ENCODE measurements around the gene ADAT3.

ADAT3 gene

DNA sequence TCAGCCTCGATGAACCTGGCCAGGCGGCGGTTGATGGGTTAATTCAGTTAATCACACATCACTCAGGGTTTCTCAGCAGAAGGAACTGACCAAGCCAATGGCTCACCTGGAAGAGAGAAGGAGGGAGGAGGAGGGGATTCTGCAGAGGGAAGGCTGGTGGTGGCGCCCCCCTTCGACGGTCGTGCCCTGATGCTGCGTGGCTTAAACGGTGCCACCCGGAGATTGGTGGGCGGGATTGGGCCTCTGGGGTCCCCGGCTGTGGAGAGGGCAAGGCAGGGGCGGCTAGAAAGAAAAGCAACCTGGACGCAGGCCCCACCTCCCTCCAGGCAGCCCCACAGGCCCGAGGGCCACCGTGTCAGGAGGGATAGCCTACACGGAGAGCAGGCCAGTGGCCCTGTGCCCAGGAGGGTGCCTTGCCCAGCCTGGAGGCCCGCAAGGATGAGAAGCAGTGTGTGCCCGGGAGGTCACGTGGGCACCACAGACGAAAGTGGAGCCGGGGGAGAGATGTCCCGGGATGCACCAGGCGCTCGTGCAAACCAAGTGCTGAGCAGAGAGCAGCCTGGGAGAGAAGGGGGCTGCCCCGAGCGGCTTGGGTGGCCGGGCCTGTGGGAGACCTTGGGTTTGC lies 51.8 kb downstream of the ADAT3 start:
- DNase-seq (ENCODE audit: low read depth in 2 of 2) = no peak

DNA sequence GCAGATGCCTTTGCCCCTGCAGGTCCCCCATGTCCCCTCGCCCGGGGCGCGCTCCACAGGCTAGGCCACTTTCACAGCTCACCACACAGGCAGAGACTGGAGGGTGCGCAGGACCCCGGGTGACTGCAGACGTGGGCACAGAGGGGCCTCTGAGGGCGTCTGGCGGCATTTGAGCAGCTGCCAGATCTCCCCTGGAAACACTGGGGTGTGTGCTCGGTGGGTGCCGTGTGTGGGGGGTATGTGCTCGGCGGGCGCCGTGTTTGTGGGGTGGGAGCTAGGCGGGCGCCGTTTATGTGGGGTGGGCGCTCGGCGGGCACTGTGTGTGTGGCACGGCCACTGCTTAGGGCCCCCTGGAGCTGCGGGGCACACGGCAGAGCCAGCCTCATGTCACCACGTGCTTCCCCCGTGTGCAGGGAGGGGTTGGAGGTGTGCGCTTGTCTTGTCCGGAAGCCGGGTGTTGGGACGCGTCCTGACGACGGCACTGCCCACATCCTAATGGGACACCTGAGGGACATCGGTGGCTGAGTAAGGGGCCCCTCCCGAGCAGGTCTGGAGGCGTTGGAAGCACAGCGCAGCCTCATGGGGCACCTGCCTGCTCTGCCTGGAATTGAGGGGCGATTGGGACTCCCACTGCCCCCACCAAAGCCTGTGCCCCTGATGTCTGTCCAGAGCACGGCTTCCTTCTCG lies 52.5 kb downstream of the ADAT3 start:
- no peak for DNase-seq (ENCODE audit: low read depth in 2 of 2)

DNA sequence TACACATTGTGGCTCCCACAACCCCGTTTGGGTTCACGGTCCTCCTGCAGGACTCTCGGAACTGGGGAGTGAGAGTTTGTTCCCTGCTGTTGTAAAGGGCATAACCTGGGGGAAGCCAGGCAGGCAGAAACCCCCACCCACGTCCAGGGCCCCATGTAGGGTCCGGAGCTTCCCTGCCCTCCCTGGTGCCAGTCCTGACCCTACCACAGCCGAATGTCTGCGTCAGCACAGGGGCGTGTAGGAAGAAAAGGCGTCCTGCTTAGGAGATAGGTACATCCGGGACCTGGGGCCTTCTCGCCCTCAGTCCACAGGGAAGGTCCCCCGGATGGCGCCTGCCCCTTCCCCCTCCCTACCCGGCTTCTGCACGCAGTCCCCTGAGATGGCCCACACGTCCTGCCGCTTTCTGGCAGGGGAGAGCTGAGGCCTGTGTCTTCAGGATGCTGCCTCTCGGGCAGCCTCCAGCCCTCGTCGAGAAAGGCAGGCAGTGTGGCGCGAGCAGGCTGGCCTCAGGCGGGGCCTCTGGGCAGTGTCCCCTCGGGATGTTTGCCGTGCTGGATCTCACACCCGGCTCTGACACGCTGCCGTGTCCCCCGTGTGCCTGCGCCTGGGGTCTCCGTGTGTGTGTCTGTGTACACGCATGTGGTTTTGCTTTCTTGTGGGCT lies 54.9 kb downstream of the ADAT3 start:
- DNase-seq (ENCODE audit: low read depth in 2 of 2) = no peak

DNA sequence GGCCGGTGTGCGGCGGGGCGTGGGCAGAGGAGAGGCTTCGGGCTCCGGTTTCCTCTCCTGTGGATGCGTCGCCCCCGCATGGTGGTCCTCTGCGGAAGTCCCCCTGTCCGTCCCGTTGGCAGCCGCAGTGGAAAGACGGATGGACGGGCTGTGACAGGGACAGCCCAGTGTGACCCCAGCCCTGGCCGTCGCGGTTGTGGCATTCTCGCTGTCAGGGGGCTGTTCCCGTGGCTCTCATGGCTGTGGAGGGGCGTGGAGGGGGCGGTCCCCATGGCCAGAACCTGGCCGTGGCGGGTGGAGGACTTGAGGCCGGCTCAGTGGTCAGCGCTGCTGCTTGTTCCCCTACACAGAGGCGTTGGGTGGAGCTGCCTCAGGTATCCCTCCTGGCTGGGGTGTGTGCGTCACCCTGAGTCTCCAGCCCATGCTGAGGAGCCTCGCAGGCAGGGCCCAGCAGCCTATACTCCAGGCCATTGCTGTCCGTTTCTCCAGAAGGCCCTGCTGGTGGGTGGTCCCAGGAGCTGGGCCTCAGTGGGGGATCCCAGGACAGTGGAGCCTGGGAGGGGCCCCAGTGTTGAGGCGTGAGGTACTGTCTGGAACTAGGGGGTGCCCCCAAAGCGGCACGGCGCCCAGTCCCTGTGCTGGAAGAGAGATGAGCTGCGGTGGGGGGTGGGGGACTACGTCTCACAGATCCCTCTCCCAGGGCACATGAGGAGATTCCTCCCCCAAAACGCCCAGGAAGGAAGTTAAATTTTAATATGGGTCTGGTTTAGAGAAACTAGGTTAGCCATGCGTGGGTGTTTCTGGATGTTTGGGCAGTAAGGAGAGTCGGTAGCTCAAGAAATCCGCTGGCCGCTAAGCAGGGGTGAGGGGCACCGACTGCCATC lies 56.0 kb downstream of the ADAT3 start:
- no peak for DNase-seq (ENCODE audit: low read depth in 2 of 2)

DNA sequence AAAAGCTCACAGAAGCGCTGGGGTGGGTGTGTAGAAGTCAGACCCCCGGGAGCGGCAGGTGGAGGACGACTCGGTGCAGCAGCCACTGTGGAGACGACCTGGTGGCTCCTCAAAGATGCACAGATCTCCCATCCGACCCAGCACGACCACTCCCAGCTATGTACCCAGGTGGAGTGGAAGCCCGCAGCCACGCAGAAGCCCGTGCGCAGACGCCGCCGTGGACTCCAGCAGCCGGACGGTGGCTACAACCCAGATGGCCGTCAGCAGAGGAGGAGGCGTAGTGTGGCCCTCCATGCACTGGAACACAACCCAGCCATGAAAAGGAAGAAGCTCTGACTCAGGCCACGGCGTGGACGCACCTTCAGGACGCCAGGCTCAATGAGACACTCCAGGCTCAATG lies 57.5 kb downstream of the ADAT3 start:
- no peak for DNase-seq (ENCODE audit: low read depth in 2 of 2)
